BJ (cell line): ENCODE measurements around the gene AFF3. TPM values are rescaled to one million over a fixed set of nuclear protein-coding genes. Genes with fewer than 3 reads are reported as not detected.

Source experiments
- CTCF ChIA-PET: fragments of 350-600 bp; formaldehyde crosslinking; extraction: SDS; loops from one replicate; lab custom pipeline; 2021; ENCODE audit warnings: antibody characterized with exemption, inconsistent platforms; lab: Yijun Ruan, JAX
- POLR2A ChIA-PET: fragments of 300-600 bp; sonication (Branson Sonifier 250); formaldehyde crosslinking; extraction: SDS; loops from one replicate; lab custom pipeline; 2021; ENCODE audit warnings: antibody characterized with exemption; lab: Charles Lee
- DNase-seq: peaks from one replicate; pipeline ENCODE4 v3.0.0-alpha.2; 2011; ENCODE audit warnings: low read depth
- H3K27me3 ChIP-seq: 2 replicates; pipeline ENCODE4 v1.6.0; 2011; ENCODE audit warnings: low read length; ENCODE audit not compliant: control insufficient read depth, insufficient read depth
- H3K36me3 ChIP-seq: 2 replicates; pipeline ENCODE4 v1.5.1; 2011; ENCODE audit warnings: low read length; ENCODE audit not compliant: control insufficient read depth, insufficient read depth
- H3K4me3 ChIP-seq: 2 replicates; pipeline ENCODE4 v1.5.1; 2011; ENCODE audit warnings: low read depth, mild to moderate bottlenecking, control low read depth, low read length
- polyA plus RNA-seq: library from polyadenylated mRNA; depleted of rRNA; stranded (reverse); fragments of >200 nt; gene quantifications from 2 replicates; pipeline ENCODE4 v1.2.3, GENCODE V29; 2011
- TF ChIP-seq, protein P1 (sequence below): IDR thresholded peaks from 2 replicates; pipeline ENCODE4 v1.5.1; 2011; ENCODE audit warnings: low read depth, mild to moderate bottlenecking, control low read depth, inconsistent platforms, low read length, moderate library complexity; ENCODE audit not compliant: insufficient read depth

The AFF3 gene
- polyA plus RNA-seq, 1 experiment: 11.5 TPM

DNA sequence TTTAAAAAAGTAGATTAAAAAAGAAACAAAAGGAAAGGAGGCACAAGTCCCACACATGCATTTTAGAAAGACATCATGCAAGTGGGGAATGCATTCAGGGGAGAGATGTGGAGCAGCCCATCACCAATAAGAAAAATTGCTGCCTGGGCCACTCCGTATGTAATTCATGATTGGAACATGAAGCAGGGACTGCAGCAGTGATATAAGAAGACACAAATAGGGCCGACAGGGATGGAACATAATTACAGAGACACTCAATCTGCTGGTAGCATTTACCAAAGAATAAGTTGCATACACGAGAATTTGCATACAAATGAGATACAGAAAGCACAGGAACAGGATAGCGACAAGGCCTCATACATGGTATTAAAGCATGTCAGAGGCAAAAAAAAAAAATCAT lies 6.5 kb upstream of the AFF3 start:
- CTCF ChIA-PET: no interaction called here
- TF ChIP-seq, protein P1, sequence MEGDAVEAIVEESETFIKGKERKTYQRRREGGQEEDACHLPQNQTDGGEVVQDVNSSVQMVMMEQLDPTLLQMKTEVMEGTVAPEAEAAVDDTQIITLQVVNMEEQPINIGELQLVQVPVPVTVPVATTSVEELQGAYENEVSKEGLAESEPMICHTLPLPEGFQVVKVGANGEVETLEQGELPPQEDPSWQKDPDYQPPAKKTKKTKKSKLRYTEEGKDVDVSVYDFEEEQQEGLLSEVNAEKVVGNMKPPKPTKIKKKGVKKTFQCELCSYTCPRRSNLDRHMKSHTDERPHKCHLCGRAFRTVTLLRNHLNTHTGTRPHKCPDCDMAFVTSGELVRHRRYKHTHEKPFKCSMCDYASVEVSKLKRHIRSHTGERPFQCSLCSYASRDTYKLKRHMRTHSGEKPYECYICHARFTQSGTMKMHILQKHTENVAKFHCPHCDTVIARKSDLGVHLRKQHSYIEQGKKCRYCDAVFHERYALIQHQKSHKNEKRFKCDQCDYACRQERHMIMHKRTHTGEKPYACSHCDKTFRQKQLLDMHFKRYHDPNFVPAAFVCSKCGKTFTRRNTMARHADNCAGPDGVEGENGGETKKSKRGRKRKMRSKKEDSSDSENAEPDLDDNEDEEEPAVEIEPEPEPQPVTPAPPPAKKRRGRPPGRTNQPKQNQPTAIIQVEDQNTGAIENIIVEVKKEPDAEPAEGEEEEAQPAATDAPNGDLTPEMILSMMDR: no peak
- Histone ChIP-seq H3K27me3 (no peaks in the 10 kb centered on the region), H3K4me3 (no peak overlapping the region), H3K36me3 (no peaks in the 10 kb centered on the region)
- no peak for DNase-seq
- POLR2A ChIA-PET: no interaction called here

DNA sequence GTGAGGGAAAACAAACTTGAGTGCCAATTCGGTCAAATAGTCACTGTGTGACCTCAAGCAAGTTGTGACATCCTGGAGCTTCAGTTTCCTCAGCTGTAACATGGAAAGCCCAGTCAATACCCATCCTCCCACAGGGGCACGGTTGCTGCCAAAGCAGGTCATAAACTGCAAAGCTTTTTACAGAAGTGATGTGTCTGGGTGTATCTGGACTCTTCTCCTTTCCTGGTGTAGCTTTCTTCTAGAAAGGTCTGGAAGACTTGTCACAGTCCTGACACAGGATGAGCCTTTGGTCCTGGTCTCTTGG lies 4.2 kb upstream of the AFF3 start:
- POLR2A ChIA-PET: no interaction called here
- CTCF ChIA-PET: no interaction called here
- H3K27me3 ChIP-seq: no peaks in the 10 kb centered on the region
- H3K36me3 ChIP-seq: no peaks in the 10 kb centered on the region
- TF ChIP-seq, protein P1: no peak
- no peak for DNase-seq
- H3K4me3 ChIP-seq: no peak overlapping the region

DNA sequence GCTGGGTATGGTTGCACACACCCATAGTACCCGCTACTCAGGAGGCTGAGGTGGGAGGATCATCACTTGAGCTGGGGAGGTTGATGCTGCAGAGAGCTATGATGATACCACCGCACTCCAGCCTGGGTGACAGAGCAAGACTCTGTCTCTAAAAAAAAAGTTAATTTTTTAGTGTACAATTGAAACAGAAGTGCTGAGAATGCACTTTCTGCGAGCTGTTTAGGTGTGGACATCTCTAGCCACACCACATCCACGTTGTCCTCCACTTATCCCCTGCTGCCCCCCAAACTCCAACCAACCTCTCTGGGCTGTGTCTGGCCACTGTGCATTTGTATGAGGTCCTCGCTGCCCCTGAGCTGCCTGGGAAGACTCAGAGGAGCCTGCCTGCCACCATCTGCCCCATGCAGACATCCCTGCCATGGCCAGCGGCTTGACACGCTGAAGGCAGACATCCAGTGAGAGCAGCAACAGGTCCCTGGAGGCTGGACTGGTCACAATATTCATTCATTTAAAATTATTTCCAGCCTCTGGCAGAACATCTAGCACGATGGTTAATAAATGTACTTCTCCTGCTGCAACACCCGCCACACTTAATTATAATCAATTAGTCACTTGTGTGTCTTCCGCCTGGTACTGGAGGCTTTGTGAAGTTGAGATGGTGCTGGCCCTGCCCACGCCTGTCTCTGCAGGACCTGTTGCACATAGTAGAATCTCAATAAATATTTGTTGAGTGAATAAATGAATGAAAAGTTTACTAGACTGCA lies 3.7 kb upstream of the AFF3 start:
- ChIA-PET CTCF (interaction anchor here (0.6 kb wide), 1 partner anchor 18 kb away, joined by 3 read pairs; no protein-coding TSS in a partner anchor), POLR2A (no interaction called here)
- no peak for DNase-seq
- TF ChIP-seq, protein P1: no peak
- no peak overlapping the region for H3K4me3 ChIP-seq
- no peaks in the 10 kb centered on the region for H3K27me3 ChIP-seq
- no peaks in the 10 kb centered on the region for H3K36me3 ChIP-seq

DNA sequence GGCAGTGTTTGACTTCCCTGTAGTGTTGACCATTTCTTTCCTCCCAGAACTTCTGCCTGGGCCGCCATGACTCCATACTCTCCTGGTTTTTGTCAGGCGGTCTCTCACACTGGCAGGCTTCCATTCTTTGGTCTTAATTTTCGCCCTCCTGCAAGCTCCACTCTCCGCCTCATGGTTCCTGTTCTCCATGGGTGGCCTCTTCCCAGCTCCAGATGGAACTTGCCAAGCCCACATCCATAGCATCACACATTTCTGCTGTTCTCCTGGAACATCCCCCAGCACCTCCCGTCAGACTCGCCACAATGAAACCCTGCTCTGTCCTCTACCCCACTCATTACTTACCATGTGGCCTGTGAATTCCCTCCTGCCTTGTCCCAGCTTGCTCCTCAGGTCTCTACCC lies 896 bp upstream of the AFF3 start:
- CTCF ChIA-PET: no interaction called here
- Histone ChIP-seq H3K27me3 (no peaks in the 10 kb centered on the region), H3K4me3 (no peak overlapping the region), H3K36me3 (no peaks in the 10 kb centered on the region)
- TF ChIP-seq, protein P1: no peak
- no peak for DNase-seq
- POLR2A ChIA-PET: no interaction called here

DNA sequence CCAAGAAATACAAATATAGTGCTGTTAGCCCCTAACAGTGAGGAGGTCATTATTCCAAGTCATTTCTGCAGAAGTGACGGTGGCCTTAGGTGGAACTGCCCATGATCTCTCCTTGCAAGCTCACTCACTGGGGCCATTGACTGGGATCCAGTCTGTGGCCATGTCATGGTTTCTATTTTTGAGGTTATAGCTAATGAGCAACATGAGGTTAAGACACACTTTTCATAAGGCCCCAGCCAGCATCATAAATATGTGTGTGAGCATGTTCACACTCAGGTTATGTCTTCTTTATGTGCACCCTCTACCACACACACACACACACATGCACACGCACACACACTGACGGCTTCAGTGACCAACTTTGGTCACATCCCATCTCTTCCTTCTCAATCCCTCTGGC lies 484 bp downstream of the AFF3 start:
- Histone ChIP-seq H3K4me3 (no peak overlapping the region), H3K27me3 (peaks cover 1% of the 10 kb centered on the region; the same call in 1 of the 2 replicates), H3K36me3 (no peaks in the 10 kb centered on the region)
- CTCF ChIA-PET: no interaction called here
- POLR2A ChIA-PET: no interaction called here
- TF ChIP-seq, protein P1: no peak
- no peak for DNase-seq
